Endothelial cell of hepatic sinusoid (primary cell): ENCODE results near the gene SUPT5H.

Source experiments
- in situ Hi-C: cut with HindIII; loops from 2 replicates; pipeline ENCODE4 v1.10.0; 2017; ENCODE audit warnings: low sequenced_read_pairs

SUPT5H gene

DNA sequence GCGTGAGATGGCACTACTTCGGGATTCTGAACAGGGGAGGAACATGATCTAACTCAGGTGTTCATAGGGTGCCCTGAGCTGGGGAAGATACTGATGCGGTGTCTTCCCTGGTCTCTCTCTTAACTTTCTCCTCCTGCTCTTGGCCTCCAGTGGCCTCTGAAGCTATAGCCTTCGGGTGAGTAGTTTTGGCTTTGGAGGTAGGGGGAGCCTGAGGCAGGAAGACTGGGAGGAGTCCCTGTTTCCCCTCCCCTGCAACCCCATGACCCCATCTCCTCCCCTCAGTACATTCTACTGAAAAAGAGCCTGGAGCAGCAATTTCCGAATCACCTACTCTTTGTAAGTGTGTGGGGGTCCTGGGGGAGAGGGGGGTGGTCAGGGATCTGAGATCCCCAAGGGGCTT lies 73.1 kb downstream of the SUPT5H start:
- in situ Hi-C loops, result no loop called here

DNA sequence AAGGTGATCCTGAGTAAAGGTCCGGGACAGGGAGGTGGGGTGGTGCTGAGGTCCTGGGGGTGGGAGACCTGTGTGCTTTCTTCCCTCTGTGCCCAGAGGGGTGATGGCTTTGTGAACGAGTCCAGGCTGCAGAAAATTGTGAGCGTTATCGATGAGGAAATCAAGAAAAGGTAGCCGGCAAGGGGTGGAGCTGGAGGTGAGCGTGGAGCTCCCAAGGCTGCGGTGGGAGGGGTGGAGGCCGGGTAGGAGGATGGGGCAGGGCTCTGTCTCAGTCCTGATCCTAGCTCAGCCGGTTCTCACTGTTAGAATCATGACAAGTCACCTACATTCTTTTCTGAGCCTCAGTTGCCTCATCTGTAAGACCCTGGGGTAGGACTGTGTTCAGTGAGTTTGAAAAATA lies 73.6 kb downstream of the SUPT5H start:
- in situ Hi-C loops, result no loop called here

DNA sequence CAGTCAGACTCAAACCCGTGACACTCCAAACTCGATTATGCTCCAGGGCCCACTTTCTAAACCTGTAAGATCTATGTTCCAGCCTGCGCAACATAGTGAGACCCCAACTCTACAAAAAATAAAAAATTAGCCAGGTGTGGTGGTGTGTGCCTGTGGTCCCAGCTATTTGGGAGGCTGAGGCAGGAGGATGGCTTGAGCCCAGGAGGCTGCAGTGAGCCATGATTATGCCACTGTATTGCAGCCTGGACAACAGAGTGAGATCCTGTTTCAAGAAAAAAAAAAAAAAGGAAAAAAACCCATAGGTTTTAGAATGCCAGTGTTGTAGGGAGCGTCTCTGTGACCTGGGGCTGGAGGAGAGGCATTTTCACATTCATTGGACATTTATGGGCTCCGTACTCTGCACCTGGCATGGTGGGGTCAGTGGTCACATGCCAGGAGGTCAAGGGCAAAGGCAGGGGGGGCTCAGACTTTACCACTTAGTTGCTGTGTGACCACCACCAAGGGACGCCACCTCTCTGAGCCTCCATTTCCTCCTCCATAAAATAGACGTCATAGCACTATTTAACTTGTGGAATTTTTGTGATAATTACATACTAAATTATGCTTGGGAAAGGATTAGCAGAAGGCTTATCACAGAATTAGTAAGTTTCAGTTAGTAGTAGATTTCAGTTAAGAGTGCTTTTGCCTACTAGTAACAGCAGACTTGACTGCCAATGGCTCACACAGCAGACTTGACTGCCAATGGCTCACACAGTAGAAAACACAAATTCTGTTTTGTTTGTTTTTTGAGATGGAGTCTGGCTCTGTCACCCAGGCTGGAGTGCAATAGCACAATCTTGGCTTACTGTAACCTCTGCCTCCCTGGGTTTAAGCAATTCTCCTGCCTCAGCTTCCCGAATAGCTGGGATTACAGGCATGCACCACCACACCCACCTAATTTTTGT lies 75.4 kb downstream of the SUPT5H start:
- in situ Hi-C loops, result no loop called here

DNA sequence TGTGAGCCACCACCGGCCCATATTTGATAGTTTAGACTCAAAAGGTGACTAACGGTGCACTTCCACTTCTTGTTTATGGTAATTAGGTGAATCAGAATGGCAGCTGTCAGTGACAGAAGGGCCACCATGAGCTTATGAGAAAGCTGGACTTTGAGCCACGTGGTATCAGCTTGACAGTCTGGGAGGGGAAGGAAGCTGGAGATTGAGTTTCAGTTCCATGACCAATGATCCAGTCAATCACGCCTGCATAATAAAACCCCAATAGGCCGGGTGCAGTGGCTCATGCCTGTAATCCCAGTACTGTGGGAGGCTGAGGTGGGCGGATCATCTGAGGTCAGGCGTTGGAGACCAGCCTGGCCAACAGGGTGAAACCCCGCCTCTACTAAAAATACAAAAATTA lies 79.1 kb downstream of the SUPT5H start:
- in situ Hi-C loops, result no loop called here

DNA sequence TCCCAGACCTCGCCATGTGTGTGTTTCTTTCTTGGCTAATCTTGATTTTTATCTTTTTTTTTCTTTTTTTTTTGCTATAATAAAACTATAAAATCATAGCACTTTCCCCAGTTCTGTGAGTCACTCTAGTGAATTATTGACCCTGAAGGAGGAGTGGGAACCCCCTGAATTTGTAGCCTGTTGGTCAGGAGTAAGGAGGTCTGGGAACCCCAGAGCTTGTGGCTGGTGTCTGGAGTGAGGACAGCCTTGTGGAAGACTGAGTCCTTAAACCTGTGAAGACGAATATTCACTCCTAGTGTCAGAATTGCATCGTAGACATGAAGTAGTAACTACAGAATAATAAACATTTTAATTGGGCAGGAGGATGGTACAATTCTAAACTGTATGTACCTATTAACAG lies 79.8 kb downstream of the SUPT5H start:
- in situ Hi-C loops, result no loop called here
